ENCODE data around the gene PLPP3. TPM values are rescaled to one million over a fixed set of nuclear protein-coding genes. Genes with fewer than 3 reads are reported as not detected.
A peak's percentile ranks its signal among the peaks of the same experiment; 100 is the strongest.

Gene PLPP3
- total RNA-seq, 1 experiment from 2014 or later = 26.7 TPM

- Histone ChIP-seq H3K9ac (ENCODE audit: extremely low read depth, insufficient read length, low read length) (no peak overlapping the region), H3K23me2 (ENCODE audit: insufficient read length, low read depth, low read length, poor library complexity, severe bottlenecking) (peaks cover 4% of the 10 kb centered on the region), H3K79me1 (ENCODE audit: insufficient read depth, low read depth, low read length, poor library complexity, severe bottlenecking) (peaks cover 3% of the 10 kb centered on the region), H3K18ac (ENCODE audit: insufficient read length, low read depth, low read length) (no peak overlapping the region), H2BK120ac (ENCODE audit: low read depth, low read length, poor library complexity, severe bottlenecking) (no peak overlapping the region), H2BK5ac (ENCODE audit: insufficient read length, low read length) (no peak overlapping the region), H2BK12ac (ENCODE audit: insufficient read length, low read depth, low read length) (no peak overlapping the region), H4K8ac (replicated peaks; ENCODE audit: insufficient read length, low read depth, low read length) (no peak overlapping the region), H3K79me2 (ENCODE audit: insufficient read depth, low read length) (peaks cover 27% of the 10 kb centered on the region; the same call in 1 of the 2 replicates), H3K27me3 (ENCODE audit: insufficient read depth, low read length) (no peaks in the 10 kb centered on the region), H3K9me3 (ENCODE audit: control insufficient read depth, low read depth, low read length) (no peaks in the 10 kb centered on the region), H3K23ac (ENCODE audit: insufficient read length, low read depth, low read length) (no peak overlapping the region), H2BK20ac (ENCODE audit: low read depth, low read length, poor library complexity, severe bottlenecking) (no peak overlapping the region), H3K4me2 (ENCODE audit: insufficient read depth, insufficient read length, low read length) (no peak overlapping the region), H2AK5ac (ENCODE audit: insufficient read length, low read length) (no peak overlapping the region), H3K4me1 (ENCODE audit: insufficient read depth, low read length) (peaks cover 37% of the 10 kb centered on the region), H3T11ph (ENCODE audit: low read length) (no peak overlapping the region), H3K14ac (ENCODE audit: insufficient read depth, low read length) (no peak overlapping the region), H3K27ac (ENCODE audit: insufficient read length, low read depth, low read length) (peak overlapping the region; percentile 27), H4K5ac (ENCODE audit: insufficient read length, low read depth, low read length) (no peak overlapping the region), H4K20me1 (ENCODE audit: control insufficient read depth, insufficient read depth, insufficient read length) (no peaks in the 10 kb centered on the region), H4K91ac (ENCODE audit: insufficient read length, low read depth, low read length) (no peak overlapping the region), H3K56ac (ENCODE audit: insufficient read length, low read depth, low read length) (no peak overlapping the region), H3K4ac (ENCODE audit: low read depth, low read length) (no peak overlapping the region), H2BK15ac (ENCODE audit: low read depth, low read length) (no peak overlapping the region), H2AFZ (ENCODE audit: low read length) (no peak overlapping the region)
- TF ChIP-seq CTCF (conservative IDR thresholded peaks at IDR 0.05) = no peak
- peak overlapping the region in 2 of 3 experiments; percentile 91 to 96; a peak in 4 of 7 replicates for H3K27ac Mint-ChIP-seq
- H3K4me3 Mint-ChIP-seq = no peak overlapping the region
- H3K9me3 Mint-ChIP-seq = no peaks in the 10 kb centered on the region
- H3K27me3 Mint-ChIP-seq (ENCODE audit: low read depth) = no peaks in the 10 kb centered on the region; the same call in 1 of the 2 replicates
- DNase-seq = no peak
- peaks cover 0 to 8% (median 7%) of the 10 kb centered on the region in 3 experiments; a peak in 4 of 7 replicates for H3K36me3 Mint-ChIP-seq (ENCODE audit: insufficient read depth in 1 of 3, low read depth in 3 of 3)
- H3K4me1 Mint-ChIP-seq = peaks cover 77% of the 10 kb centered on the region in 2 experiments
- no CpG with 5 or more reads among the region's 1 CpG for WGBS (ENCODE audit: extremely low coverage, insufficient read length, low lambda C conversion rate)
These were observed 26.3 kb downstream of the PLPP3 start for GRCh38 chr1:56553046-56553445.

Measured in H9 (cell line).